H9 (cell line): ENCODE measurements around the gene POLR3F. TPM values are rescaled to one million over a fixed set of nuclear protein-coding genes. Genes with fewer than 3 reads are reported as not detected.

Source experiments
- DNase-seq: peaks from one replicate; pipeline ENCODE4 v3.0.0-alpha.2; 2017
- H2AFZ ChIP-seq: one replicate; pipeline ENCODE4 v1.6.1; 2013; ENCODE audit warnings: mild to moderate bottlenecking, low read length, control low read depth, moderate library complexity
- H2AK5ac ChIP-seq: 2 replicates; pipeline ENCODE4 v1.6.1; 2013; ENCODE audit warnings: low read length, control low read depth, mixed read lengths; ENCODE audit not compliant: insufficient read length
- H2BK120ac ChIP-seq: one replicate; pipeline ENCODE4 v1.6.1; 2013; ENCODE audit warnings: low read depth, mild to moderate bottlenecking, low read length, control low read depth, inconsistent platforms; ENCODE audit not compliant: poor library complexity, severe bottlenecking
- H2BK12ac ChIP-seq: 2 replicates; pipeline ENCODE4 v1.6.1; 2013; ENCODE audit warnings: low read length, control low read depth, mixed read lengths, low read depth; ENCODE audit not compliant: insufficient read length
- H2BK15ac ChIP-seq: 2 replicates; pipeline ENCODE4 v1.6.1; 2013; ENCODE audit warnings: low read depth, low read length, control low read depth
- H2BK20ac ChIP-seq: one replicate; pipeline ENCODE4 v1.6.1; 2013; ENCODE audit warnings: low read depth, mild to moderate bottlenecking, low read length, control low read depth, inconsistent platforms; ENCODE audit not compliant: poor library complexity, severe bottlenecking
- H2BK5ac ChIP-seq: 2 replicates; pipeline ENCODE4 v1.6.1; 2013; ENCODE audit warnings: low read length, control low read depth, mixed read lengths; ENCODE audit not compliant: insufficient read length
- H3K14ac ChIP-seq: 2 replicates; pipeline ENCODE4 v1.6.1; 2013; ENCODE audit warnings: low read length, control low read depth; ENCODE audit not compliant: insufficient read depth
- H3K18ac ChIP-seq: 2 replicates; pipeline ENCODE4 v1.6.1; 2013; ENCODE audit warnings: low read depth, mild to moderate bottlenecking, mixed read lengths, low read length, control low read depth; ENCODE audit not compliant: insufficient read length
- H3K23ac ChIP-seq: 2 replicates; pipeline ENCODE4 v1.6.1; 2013; ENCODE audit warnings: low read length, control low read depth, mixed read lengths, low read depth; ENCODE audit not compliant: insufficient read length
- H3K23me2 ChIP-seq: 2 replicates; pipeline ENCODE4 v1.6.1; 2013; ENCODE audit warnings: low read depth, mild to moderate bottlenecking, mixed read lengths, low read length, control low read depth; ENCODE audit not compliant: insufficient read length, poor library complexity, severe bottlenecking
- H3K27ac ChIP-seq: 2 replicates; pipeline ENCODE4 v1.5.1; 2013; ENCODE audit warnings: low read length, control low read depth, mixed read lengths, low read depth; ENCODE audit not compliant: insufficient read length
- H3K27me3 ChIP-seq: 2 replicates; pipeline ENCODE4 v1.6.1; 2013; ENCODE audit warnings: low read length, control low read depth, inconsistent platforms; ENCODE audit not compliant: insufficient read depth
- H3K4ac ChIP-seq: 2 replicates; pipeline ENCODE4 v1.6.1; 2013; ENCODE audit warnings: low read depth, mild to moderate bottlenecking, control low read depth, inconsistent platforms, low read length, moderate library complexity
- H3K4me1 ChIP-seq: 2 replicates; pipeline ENCODE4 v1.6.1; 2013; ENCODE audit warnings: low read length, control low read depth, inconsistent platforms; ENCODE audit not compliant: insufficient read depth
- H3K4me2 ChIP-seq: 2 replicates; pipeline ENCODE4 v1.6.1; 2013; ENCODE audit warnings: low read length, control low read depth, mixed read lengths; ENCODE audit not compliant: insufficient read length, insufficient read depth
- H3K56ac ChIP-seq: 2 replicates; pipeline ENCODE4 v1.6.1; 2013; ENCODE audit warnings: low read depth, mild to moderate bottlenecking, mixed read lengths, low read length, control low read depth; ENCODE audit not compliant: insufficient read length
- H3K79me1 ChIP-seq: 2 replicates; pipeline ENCODE4 v1.6.1; 2013; ENCODE audit warnings: low read depth, mild to moderate bottlenecking, moderate library complexity, low read length, control low read depth, inconsistent platforms; ENCODE audit not compliant: insufficient read depth, poor library complexity, severe bottlenecking
- H3K79me2 ChIP-seq: 2 replicates; pipeline ENCODE4 v1.6.1; 2013; ENCODE audit warnings: low read length, control low read depth, inconsistent platforms; ENCODE audit not compliant: insufficient read depth
- H3K9ac ChIP-seq: 2 replicates; pipeline ENCODE4 v1.6.1; 2013; ENCODE audit warnings: low read length, control low read depth, mixed read lengths; ENCODE audit not compliant: insufficient read length; ENCODE audit errors: extremely low read depth
- H3K9me3 ChIP-seq: one replicate; pipeline ENCODE4 v1.6.1; 2013; ENCODE audit warnings: low read depth, low read length, inconsistent platforms; ENCODE audit not compliant: control insufficient read depth
- H3T11ph ChIP-seq: one replicate; pipeline ENCODE4 v1.6.1; 2013; ENCODE audit warnings: mild to moderate bottlenecking, low read length, control low read depth, inconsistent platforms
- H4K20me1 ChIP-seq: one replicate; pipeline ENCODE4 v1.6.1; 2013; ENCODE audit not compliant: control insufficient read depth, insufficient read length, insufficient read depth
- H4K5ac ChIP-seq: 2 replicates; pipeline ENCODE4 v1.6.1; 2013; ENCODE audit warnings: low read depth, mild to moderate bottlenecking, mixed read lengths, low read length, control low read depth; ENCODE audit not compliant: insufficient read length
- H4K8ac ChIP-seq: replicated peaks from 2 replicates; pipeline ENCODE4 v1.6.1; 2013; ENCODE audit warnings: low read length, control low read depth, mixed read lengths, low read depth; ENCODE audit not compliant: insufficient read length
- H4K91ac ChIP-seq: 2 replicates; pipeline ENCODE4 v1.6.1; 2013; ENCODE audit warnings: low read depth, mild to moderate bottlenecking, moderate library complexity, mixed read lengths, low read length, control low read depth; ENCODE audit not compliant: insufficient read length
- H3K27ac Mint-ChIP-seq, 3 experiments: 2 replicates in 2 of 3; 3 replicates in 1 of 3; pipeline ENCODE4 v1.8.0; 2020 to 2021; ENCODE audit warnings: mixed read lengths in 3 of 3, mild to moderate bottlenecking in 1 of 3, moderate library complexity in 1 of 3
- H3K27me3 Mint-ChIP-seq: 2 replicates; pipeline ENCODE4 v1.8.0; 2021; ENCODE audit warnings: low read depth, mild to moderate bottlenecking, moderate library complexity, mixed read lengths
- H3K36me3 Mint-ChIP-seq, 3 experiments: 2 replicates in 2 of 3; 3 replicates in 1 of 3; pipeline ENCODE4 v1.8.0; 2020 to 2021; ENCODE audit warnings: low read depth in 3 of 3, mixed read lengths in 3 of 3; ENCODE audit not compliant: insufficient read depth in 1 of 3
- H3K4me1 Mint-ChIP-seq, 2 experiments: 2 replicates each; pipeline ENCODE4 v1.8.0; 2020; ENCODE audit warnings: mixed read lengths in 2 of 2
- H3K4me3 Mint-ChIP-seq, 2 experiments: 2 replicates in 1 of 2; 3 replicates in 1 of 2; pipeline ENCODE4 v1.8.0; 2020 to 2021; ENCODE audit warnings: mild to moderate bottlenecking in 2 of 2, mixed read lengths in 2 of 2, moderate library complexity in 1 of 2
- H3K9me3 Mint-ChIP-seq, 2 experiments: 2 replicates in 1 of 2; 3 replicates in 1 of 2; pipeline ENCODE4 v1.8.0; 2020; ENCODE audit warnings: mild to moderate bottlenecking in 2 of 2, mixed read lengths in 2 of 2, moderate library complexity in 1 of 2
- WGBS: extraction: QIAGEN DNeasy Blood & Tissue Kit; methylation state at CpG from one replicate; pipeline ENCODE4 v1.1.7; 2013; ENCODE audit warnings: missing lambda C conversion rate, low lambda C conversion rate, mixed read lengths; ENCODE audit not compliant: insufficient read length; ENCODE audit errors: extremely low coverage; 5-methylcytosine and 5-hydroxymethylcytosine counted together
- microRNA-seq: library from miRNA; unstranded; fragments of <30 nt; microRNA quantifications from one replicate; pipeline ENCODE4, GENCODE V29; 2020; ENCODE audit warnings: borderline microRNAs expressed
- total RNA-seq: library from RNA; stranded (reverse); gene quantifications from 2 replicates; pipeline ENCODE4 v1.2.1, GENCODE V29; 2021
- TF ChIP-seq, protein P1 (sequence below): fragments of 200-600 bp; sonication (generic); conservative IDR thresholded peaks from 3 replicates; pipeline ENCODE4 v1.8.0; 2021; ENCODE audit warnings: antibody characterized with exemption, mild to moderate bottlenecking

POLR3F gene
- total RNA-seq, 1 experiment from 2014 or later = 16.1 TPM

DNA sequence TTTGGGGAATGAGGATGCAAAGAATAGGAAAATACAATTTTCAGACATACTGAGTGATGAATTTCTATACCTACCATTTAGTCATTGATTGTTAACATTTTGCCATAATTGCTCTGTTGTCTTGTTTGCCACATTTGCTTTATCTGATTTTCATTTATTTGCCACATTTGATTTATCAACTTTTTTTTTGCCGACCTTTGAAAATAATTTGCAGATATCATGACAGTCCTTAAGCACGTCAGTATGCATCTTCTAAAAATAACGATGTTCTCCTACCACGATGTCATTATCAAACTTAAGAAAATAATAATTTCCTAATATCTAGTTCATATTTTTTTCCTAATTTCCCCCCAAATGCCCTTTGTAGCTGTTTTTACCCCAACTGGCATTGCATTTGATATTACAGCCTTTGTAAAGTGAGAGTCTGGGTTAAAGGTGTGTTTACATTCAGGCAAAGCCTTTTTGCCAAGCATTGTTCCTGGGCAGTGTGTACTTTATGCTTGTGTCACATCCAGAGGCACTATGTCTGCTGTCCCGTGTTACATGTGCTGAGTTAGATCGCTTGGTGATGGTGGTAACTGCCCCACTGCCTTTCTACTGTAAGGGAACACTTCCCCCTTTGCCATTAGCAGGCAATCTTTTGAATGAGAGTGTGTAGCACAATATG is 66.9 kb downstream of the POLR3F start:
- Histone ChIP-seq H4K8ac (no peak overlapping the region), H3K27ac (no peak overlapping the region), H3K4me2 (no peak overlapping the region), H3K9ac (no peak overlapping the region), H3K14ac (no peak overlapping the region), H3K56ac (no peak overlapping the region), H4K20me1 (no peaks in the 10 kb centered on the region), H3K23me2 (no peaks in the 10 kb centered on the region), H3K18ac (no peak overlapping the region), H3T11ph (no peak overlapping the region), H2BK15ac (no peak overlapping the region), H2BK120ac (no peak overlapping the region), H3K4me1 (no peaks in the 10 kb centered on the region), H2AK5ac (no peak overlapping the region), H3K9me3 (no peaks in the 10 kb centered on the region), H4K91ac (no peak overlapping the region), H3K4ac (no peak overlapping the region), H3K79me2 (no peaks in the 10 kb centered on the region), H2BK12ac (no peak overlapping the region), H3K23ac (no peak overlapping the region), H3K27me3 (no peaks in the 10 kb centered on the region), H2AFZ (no peak overlapping the region), H2BK20ac (no peak overlapping the region), H4K5ac (no peak overlapping the region), H2BK5ac (no peak overlapping the region), H3K79me1 (no peaks in the 10 kb centered on the region)
- no peak overlapping the region for H3K27ac Mint-ChIP-seq
- H3K27me3 Mint-ChIP-seq = no peaks in the 10 kb centered on the region
- 0 out of 5 replicates have a peak, but pooled peaks cover 0 to 2% of the 10 kb centered on the region in 2 experiments for H3K9me3 Mint-ChIP-seq
- WGBS = no CpG with 5 or more reads among the region's 6 CpGs
- H3K4me1 Mint-ChIP-seq = no peaks in the 10 kb centered on the region
- TF ChIP-seq, protein P1, sequence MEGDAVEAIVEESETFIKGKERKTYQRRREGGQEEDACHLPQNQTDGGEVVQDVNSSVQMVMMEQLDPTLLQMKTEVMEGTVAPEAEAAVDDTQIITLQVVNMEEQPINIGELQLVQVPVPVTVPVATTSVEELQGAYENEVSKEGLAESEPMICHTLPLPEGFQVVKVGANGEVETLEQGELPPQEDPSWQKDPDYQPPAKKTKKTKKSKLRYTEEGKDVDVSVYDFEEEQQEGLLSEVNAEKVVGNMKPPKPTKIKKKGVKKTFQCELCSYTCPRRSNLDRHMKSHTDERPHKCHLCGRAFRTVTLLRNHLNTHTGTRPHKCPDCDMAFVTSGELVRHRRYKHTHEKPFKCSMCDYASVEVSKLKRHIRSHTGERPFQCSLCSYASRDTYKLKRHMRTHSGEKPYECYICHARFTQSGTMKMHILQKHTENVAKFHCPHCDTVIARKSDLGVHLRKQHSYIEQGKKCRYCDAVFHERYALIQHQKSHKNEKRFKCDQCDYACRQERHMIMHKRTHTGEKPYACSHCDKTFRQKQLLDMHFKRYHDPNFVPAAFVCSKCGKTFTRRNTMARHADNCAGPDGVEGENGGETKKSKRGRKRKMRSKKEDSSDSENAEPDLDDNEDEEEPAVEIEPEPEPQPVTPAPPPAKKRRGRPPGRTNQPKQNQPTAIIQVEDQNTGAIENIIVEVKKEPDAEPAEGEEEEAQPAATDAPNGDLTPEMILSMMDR = no peak
- H3K4me3 Mint-ChIP-seq = no peak overlapping the region
- no peak for DNase-seq
- peaks cover 45 to 84% (median 75%) of the 10 kb centered on the region in 3 experiments for H3K36me3 Mint-ChIP-seq

Small RNAs within 50 kb of the gene (microRNA-seq; reads per million reads assigned to microRNA genes)
- not detected for gene MIR3192

Other genes with a start within 250 kb of the POLR3F start
- gene ZNF133, start 178.9 kb upstream of the POLR3F start, total RNA-seq = 10.1 and 11.0 TPM in 2 replicates
- 9.6 and 10.5 TPM in 2 replicates for gene DZANK1, start 360 bp upstream of the POLR3F start, total RNA-seq
- 12.0 TPM in 2 replicates for gene RBBP9, start 29.8 kb downstream of the POLR3F start, total RNA-seq
- gene SEC23B, start 40.5 kb downstream of the POLR3F start, total RNA-seq = 60.0 and 65.9 TPM in 2 replicates
- gene SMIM26, start 100.0 kb downstream of the POLR3F start, total RNA-seq = 66.5 and 75.9 TPM in 2 replicates
- 59.5 and 62.0 TPM in 2 replicates for gene DTD1, start 120.7 kb downstream of the POLR3F start, total RNA-seq